ENCODE measurements around the gene CYFIP1. TPM values are rescaled to one million over a fixed set of nuclear protein-coding genes. Genes with fewer than 3 reads are reported as not detected.

CYFIP1 gene
- polyA plus RNA-seq, 2 of the 4 experiments (the other 2 are of a cell fraction), result 68.2 to 69.4 TPM

DNA sequence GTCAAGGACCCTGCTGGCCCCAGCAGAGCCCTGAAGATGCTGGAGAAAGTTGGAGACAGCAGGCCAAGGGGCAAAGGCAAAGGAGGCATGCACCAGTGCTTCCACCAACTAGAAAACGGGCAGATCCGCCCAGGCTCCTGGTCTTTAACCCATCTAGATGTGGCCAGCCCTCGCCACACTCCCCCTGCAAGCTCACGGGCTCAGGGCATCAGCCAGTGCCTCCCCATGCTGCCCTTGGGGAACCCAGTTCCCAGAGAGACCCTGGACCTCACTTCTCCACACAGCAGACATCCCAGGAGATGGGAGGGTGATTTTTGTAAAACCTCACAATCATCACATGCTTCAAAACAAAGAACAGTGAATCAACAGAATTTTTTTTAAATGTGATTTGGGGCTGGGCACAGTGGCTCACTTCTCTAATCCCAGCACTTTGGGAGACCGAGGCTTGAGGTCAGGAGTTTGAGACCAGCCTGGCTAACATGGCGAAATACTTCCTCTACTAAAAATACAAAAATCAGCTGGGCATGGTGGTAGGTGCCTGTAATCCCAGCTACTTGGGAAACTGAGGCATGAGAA lies 24.5 kb downstream of the CYFIP1 start:
- CTCF ChIA-PET, result no interaction called here
- H3K4me1 ChIP-seq, result no peaks in the 10 kb centered on the region
- H3K9me3 ChIP-seq, result no peaks in the 10 kb centered on the region
- WGBS (ENCODE audit: missing lambda C conversion rate), result 88% methylated on average over 6 of the region's 6 CpGs
- no peak overlapping the region for H3K4me3 ChIP-seq
- DNase-seq (ENCODE audit: low read depth in 1 of 2, low spot score in 1 of 2), result no peak
- no peak overlapping the region for H3K27ac ChIP-seq
- H3K4me2 ChIP-seq, result no peak overlapping the region
- no peak for ATAC-seq
- POLR2A ChIA-PET, result no interaction called here
- no peak for FAIRE-seq
- TF ChIP-seq, protein P1, sequence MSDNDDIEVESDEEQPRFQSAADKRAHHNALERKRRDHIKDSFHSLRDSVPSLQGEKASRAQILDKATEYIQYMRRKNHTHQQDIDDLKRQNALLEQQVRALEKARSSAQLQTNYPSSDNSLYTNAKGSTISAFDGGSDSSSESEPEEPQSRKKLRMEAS (IDR thresholded peaks at IDR 0.05), result no peak
- TF ChIP-seq HDAC2 (IDR thresholded peaks at IDR 0.05), result no peak
- TF ChIP-seq CBX8 (IDR thresholded peaks at IDR 0.05), result no peak
- no peak for TF ChIP-seq JUNB (IDR thresholded peaks at IDR 0.05)
- no peak for TF ChIP-seq SREBF2 (IDR thresholded peaks at IDR 0.05)
- TF ChIP-seq NR3C1 (IDR thresholded peaks at IDR 0.05), result no peak
- TF ChIP-seq BHLHE40 (IDR thresholded peaks at IDR 0.05; ENCODE audit: low read depth, low read length), result no peak
- no peak for TF ChIP-seq MAZ (IDR thresholded peaks at IDR 0.05; ENCODE audit: borderline replicate concordance, low read depth, low read length)
- TF ChIP-seq HES2 (IDR thresholded peaks at IDR 0.05), result no peak

- no peak overlapping the region for H3K27ac ChIP-seq
- DNase-seq (ENCODE audit: low read depth in 1 of 2, low spot score in 1 of 2) (no peak), FAIRE-seq (no peak), ATAC-seq (peak; percentile 46 to 65; a peak in 3 of 6 replicates)
- TF ChIP-seq MAZ (IDR thresholded peaks at IDR 0.05; ENCODE audit: borderline replicate concordance, low read depth, low read length) (no peak), RAD21 (conservative IDR thresholded peaks at IDR 0.05 in 1 of 2, IDR thresholded peaks at IDR 0.05 in 1 of 2) (peak in 1 of 2 experiments; percentile 26; a peak in 1 of 5 replicates), CHD2 (IDR thresholded peaks at IDR 0.05; ENCODE audit: low read length, partially characterized antibody) (no peak), POLR2AphosphoS2 (conservative IDR thresholded peaks at IDR 0.05; ENCODE audit: low read length) (no peak), PBX3 (IDR thresholded peaks at IDR 0.05) (no peak), EHMT2 (IDR thresholded peaks at IDR 0.05; ENCODE audit: low read depth) (no peak), HOXB13 (CRISPR knock-in tag; IDR thresholded peaks at IDR 0.05; ENCODE audit: low read depth) (no peak), JUNB (IDR thresholded peaks at IDR 0.05) (no peak)
- TF ChIP-seq, protein P2, sequence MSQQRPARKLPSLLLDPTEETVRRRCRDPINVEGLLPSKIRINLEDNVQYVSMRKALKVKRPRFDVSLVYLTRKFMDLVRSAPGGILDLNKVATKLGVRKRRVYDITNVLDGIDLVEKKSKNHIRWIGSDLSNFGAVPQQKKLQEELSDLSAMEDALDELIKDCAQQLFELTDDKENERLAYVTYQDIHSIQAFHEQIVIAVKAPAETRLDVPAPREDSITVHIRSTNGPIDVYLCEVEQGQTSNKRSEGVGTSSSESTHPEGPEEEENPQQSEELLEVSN (IDR thresholded peaks at IDR 0.05; ENCODE audit: borderline replicate concordance, low read depth), result no peak
- H3K4me1 ChIP-seq, result no peaks in the 10 kb centered on the region
- ChIA-PET POLR2A (no interaction called here), CTCF (interaction anchor here (1.0 to 1.2 kb wide), 3 partner anchors 9 to 81 kb away, joined by 4 to 5 read pairs (median 4); no protein-coding TSS in a partner anchor)
- 76% methylated on average over 14 of the region's 14 CpGs for WGBS (ENCODE audit: missing lambda C conversion rate)
- H3K4me2 ChIP-seq, result no peak overlapping the region
- no peak overlapping the region for H3K4me3 ChIP-seq
- H3K9me3 ChIP-seq, result no peaks in the 10 kb centered on the region
Observed at GRCh38 chr15:22954798-22955543, 25.2 kb downstream of the CYFIP1 start.

DNA sequence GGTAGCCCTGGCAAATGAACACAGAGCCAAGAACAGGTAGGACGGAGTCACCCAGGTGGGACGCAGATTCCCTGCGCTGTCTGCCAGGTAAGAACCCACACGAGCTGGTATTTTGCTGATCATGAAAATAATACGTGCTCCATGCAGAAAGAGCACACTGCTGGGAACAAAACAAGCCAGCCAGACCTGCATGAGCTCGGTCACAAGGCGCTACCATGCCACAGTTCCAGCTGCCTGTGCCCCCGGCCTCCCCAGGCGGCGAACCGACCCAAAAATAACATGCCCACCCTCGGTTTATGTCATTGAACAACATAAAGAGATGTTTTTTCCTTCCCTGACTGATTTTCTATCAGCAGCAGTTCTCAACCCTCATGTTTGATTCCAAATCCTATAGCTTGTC lies 25.8 kb downstream of the CYFIP1 start:
- H3K9me3 ChIP-seq, result no peaks in the 10 kb centered on the region
- FAIRE-seq (no peak), DNase-seq (ENCODE audit: low read depth in 1 of 2, low spot score in 1 of 2) (no peak), ATAC-seq (no peak)
- no peaks in the 10 kb centered on the region for H3K4me1 ChIP-seq
- H3K27ac ChIP-seq, result no peak overlapping the region
- ChIA-PET CTCF (interaction anchor here (1.0 to 1.2 kb wide), 3 partner anchors 10 to 82 kb away, joined by 4 to 5 read pairs (median 4); no protein-coding TSS in a partner anchor), POLR2A (no interaction called here)
- no peak for TF ChIP-seq PBX3 (IDR thresholded peaks at IDR 0.05)
- TF ChIP-seq CBX8 (IDR thresholded peaks at IDR 0.05), result no peak
- no peak for TF ChIP-seq RNF2 (IDR thresholded peaks at IDR 0.05; ENCODE audit: borderline replicate concordance, low read depth)
- TF ChIP-seq EHMT2 (IDR thresholded peaks at IDR 0.05; ENCODE audit: low read depth), result no peak
- 88% methylated on average over 12 of the region's 12 CpGs for WGBS (ENCODE audit: missing lambda C conversion rate)
- H3K4me2 ChIP-seq, result no peak overlapping the region
- no peak overlapping the region for H3K4me3 ChIP-seq
